RWPE1 (cell line): ENCODE results near the gene CHRNA4.

ENCODE experiments used
- CTCF ChIA-PET: fragments of 350-600 bp; sonication (Branson Sonifier 250); formaldehyde crosslinking; extraction: SDS; loops from one replicate; lab custom pipeline; 2021; lab: Yijun Ruan, JAX
- POLR2A ChIA-PET: fragments of 400-600 bp; formaldehyde crosslinking; extraction: SDS; loops from one replicate; lab custom pipeline; 2020; ENCODE audit warnings: antibody characterized with exemption; ENCODE audit not compliant: low non-redundant PET; lab: Yijun Ruan, JAX
- DNase-seq: peaks from one replicate; pipeline ENCODE4 v3.0.0; 2012; ENCODE audit warnings: low spot score
- H3K27ac ChIP-seq: fragments of 450-650 bp; 2 replicates; pipeline ENCODE4 v1.5.1; 2017
- CTCF ChIP-seq: fragments of 450-650 bp; conservative IDR thresholded peaks from 2 replicates; pipeline ENCODE4 v1.5.1; 2017; ENCODE audit warnings: low read depth, mild to moderate bottlenecking

The CHRNA4 gene

GRCh38 chr20:63330940-63331339 is 30.2 kb downstream of the CHRNA4 start:
- CTCF ChIA-PET, result interaction anchor here (0.6 to 1.2 kb wide), 4 partner anchors 21 to 708 kb away, joined by 3 to 5 read pairs (median 4); no protein-coding TSS in a partner anchor
- POLR2A ChIA-PET, result no interaction called here
- no peak overlapping the region for H3K27ac ChIP-seq
- no peak for DNase-seq
- no peak for TF ChIP-seq CTCF

GRCh38 chr20:63330084-63330760 is 30.9 kb downstream of the CHRNA4 start:
- POLR2A ChIA-PET, result interaction anchor here (0.6 kb wide), 1 partner anchor 196 kb away, joined by 3 read pairs; no protein-coding TSS in a partner anchor
- TF ChIP-seq CTCF, result no peak
- CTCF ChIA-PET, result interaction anchor here (0.6 to 1.2 kb wide), 7 partner anchors 9 to 709 kb away, joined by 3 to 8 read pairs (median 3); no protein-coding TSS in a partner anchor
- H3K27ac ChIP-seq, result no peak overlapping the region
- DNase-seq, result no peak

GRCh38 chr20:63329331-63330083 is 31.6 kb downstream of the CHRNA4 start:
- no peak for DNase-seq
- TF ChIP-seq CTCF, result no peak
- ChIA-PET CTCF (interaction anchor here (0.9 to 1.1 kb wide), 3 partner anchors 8 to 106 kb away, joined by 3 to 8 read pairs (median 3); no protein-coding TSS in a partner anchor), POLR2A (interaction anchor here (0.6 kb wide), 1 partner anchor 197 kb away, joined by 3 read pairs; no protein-coding TSS in a partner anchor)
- H3K27ac ChIP-seq, result no peak overlapping the region

GRCh38 chr20:63328718-63329275 is 32.4 kb downstream of the CHRNA4 start:
- H3K27ac ChIP-seq, result no peak overlapping the region
- CTCF ChIA-PET, result no interaction called here
- no peak for TF ChIP-seq CTCF
- POLR2A ChIA-PET, result no interaction called here
- DNase-seq, result no peak

GRCh38 chr20:63328026-63328700 is 33.0 kb downstream of the CHRNA4 start:
- CTCF ChIA-PET, result no interaction called here
- no peak for DNase-seq
- H3K27ac ChIP-seq, result no peak overlapping the region
- no peak for TF ChIP-seq CTCF
- POLR2A ChIA-PET, result no interaction called here
